PC-3 (cell line): ENCODE measurements around the gene METAP1. TPM values are rescaled to one million over a fixed set of nuclear protein-coding genes. Genes with fewer than 3 reads are reported as not detected.

Experiments used
- ATAC-seq: fragments of 200-7000 bp; cut with Tn5 transposase; 2 replicates; pipeline ENCODE4 v1.9.1; 2020; ENCODE audit warnings: mild to moderate bottlenecking, moderate library complexity
- BruUV-seq: library from RNA; stranded (reverse); fragments of 400-500 nt; replicated peaks from 2 replicates; lab custom pipeline; 2021; lab: Mats Ljungman, UMichigan
- CTCF ChIA-PET: fragments of 300-600 bp; sonication (Branson Sonifier 250); formaldehyde crosslinking; loops from one replicate; lab custom pipeline; 2022; ENCODE audit warnings: antibody characterized with exemption; lab: Charles Lee
- POLR2A ChIA-PET: fragments of 300-600 bp; sonication (Branson Sonifier 250); formaldehyde crosslinking; loops from one replicate; lab custom pipeline; 2022; ENCODE audit warnings: antibody characterized with exemption; ENCODE audit not compliant: unreplicated experiment; lab: Charles Lee
- DNase-seq: peaks from one replicate; pipeline ENCODE4 v3.0.0-alpha.2; 2015
- H2AFZ ChIP-seq: fragments of 300-600 bp; sonication (generic); 2 replicates; pipeline ENCODE4 v1.6.0; 2016; ENCODE audit warnings: antibody characterized with exemption, low read length
- H3F3A ChIP-seq: fragments of 300-600 bp; sonication (generic); one replicate; pipeline ENCODE4 v1.6.0; 2017; ENCODE audit warnings: antibody characterized with exemption, low read length, control low read depth, mild to moderate bottlenecking; ENCODE audit not compliant: unreplicated experiment
- H3K27ac ChIP-seq: fragments of 300-600 bp; sonication (generic); 2 replicates; pipeline ENCODE4 v1.5.1; 2016; ENCODE audit warnings: mild to moderate bottlenecking, low read length
- H3K27me3 ChIP-seq: fragments of 300-600 bp; sonication (generic); 2 replicates; pipeline ENCODE4 v1.6.1; 2016; ENCODE audit warnings: low read length, mixed read lengths
- H3K36me3 ChIP-seq: fragments of 300-600 bp; sonication (generic); 2 replicates; pipeline ENCODE4 v1.6.1; 2016; ENCODE audit warnings: low read depth, mixed run types, low read length, mixed read lengths
- H3K4me1 ChIP-seq: fragments of 300-600 bp; sonication (generic); 2 replicates; pipeline ENCODE4 v1.5.1; 2016; ENCODE audit warnings: low read length; ENCODE audit not compliant: insufficient read depth
- H3K4me2 ChIP-seq: fragments of 300-600 bp; sonication (generic); 2 replicates; pipeline ENCODE4 v1.6.0; 2016; ENCODE audit warnings: low read length
- H3K4me3 ChIP-seq: fragments of 300-600 bp; sonication (generic); 2 replicates; pipeline ENCODE4 v1.5.1; 2016; ENCODE audit warnings: mild to moderate bottlenecking, low read length, mixed read lengths
- H3K79me2 ChIP-seq: fragments of 300-600 bp; sonication (generic); 2 replicates; pipeline ENCODE4 v1.6.1; 2017; ENCODE audit warnings: low read length, mixed read lengths
- H3K9ac ChIP-seq: fragments of 300-600 bp; sonication (generic); 2 replicates; pipeline ENCODE4 v1.6.0; 2016; ENCODE audit warnings: mild to moderate bottlenecking, low read length
- H3K9me2 ChIP-seq: fragments of 300-600 bp; sonication (generic); replicated peaks from 2 replicates; pipeline ENCODE4 v1.6.1; 2016; ENCODE audit warnings: mixed run types, low read length, mixed read lengths
- H3K9me3 ChIP-seq: fragments of 300-600 bp; sonication (generic); 2 replicates; pipeline ENCODE4 v1.6.1; 2016; ENCODE audit warnings: low read length, mixed read lengths
- H4K20me1 ChIP-seq: fragments of 300-600 bp; sonication (generic); 2 replicates; pipeline ENCODE4 v1.6.1; 2016; ENCODE audit warnings: low read length, mixed read lengths
- EZH2 ChIP-seq: fragments of 300-600 bp; sonication (generic); IDR thresholded peaks from one replicate; pipeline ENCODE4 v1.6.1; 2017; ENCODE audit warnings: antibody characterized with exemption, mild to moderate bottlenecking, low read length; ENCODE audit not compliant: unreplicated experiment
- EZH2phosphoT487 ChIP-seq: fragments of 300-600 bp; sonication (generic); IDR thresholded peaks from 2 replicates; pipeline ENCODE4 v1.6.1; 2018; ENCODE audit warnings: mild to moderate bottlenecking, antibody characterized with exemption, low read length, borderline replicate concordance
- intact Hi-C: fragments of 100-400 bp; cut with micrococcal nuclease; formaldehyde crosslinking; loops from 2 replicates; pipeline ENCODE4 v1.9.0; 2023
- total RNA-seq: library from RNA; depleted of rRNA; stranded (reverse); fragments of >200 nt; gene quantifications from 2 replicates; pipeline ENCODE4 v1.2.3, GENCODE V29; 2014
- TF ChIP-seq, protein P1 (sequence below): fragments of 300-600 bp; sonication (generic); conservative IDR thresholded peaks from 2 replicates; pipeline ENCODE4 v1.5.1; 2017; ENCODE audit warnings: antibody characterized with exemption, low read depth, mild to moderate bottlenecking, low read length

METAP1 gene
- total RNA-seq, 1 experiment from 2014 or later, result 53.9 TPM

DNA sequence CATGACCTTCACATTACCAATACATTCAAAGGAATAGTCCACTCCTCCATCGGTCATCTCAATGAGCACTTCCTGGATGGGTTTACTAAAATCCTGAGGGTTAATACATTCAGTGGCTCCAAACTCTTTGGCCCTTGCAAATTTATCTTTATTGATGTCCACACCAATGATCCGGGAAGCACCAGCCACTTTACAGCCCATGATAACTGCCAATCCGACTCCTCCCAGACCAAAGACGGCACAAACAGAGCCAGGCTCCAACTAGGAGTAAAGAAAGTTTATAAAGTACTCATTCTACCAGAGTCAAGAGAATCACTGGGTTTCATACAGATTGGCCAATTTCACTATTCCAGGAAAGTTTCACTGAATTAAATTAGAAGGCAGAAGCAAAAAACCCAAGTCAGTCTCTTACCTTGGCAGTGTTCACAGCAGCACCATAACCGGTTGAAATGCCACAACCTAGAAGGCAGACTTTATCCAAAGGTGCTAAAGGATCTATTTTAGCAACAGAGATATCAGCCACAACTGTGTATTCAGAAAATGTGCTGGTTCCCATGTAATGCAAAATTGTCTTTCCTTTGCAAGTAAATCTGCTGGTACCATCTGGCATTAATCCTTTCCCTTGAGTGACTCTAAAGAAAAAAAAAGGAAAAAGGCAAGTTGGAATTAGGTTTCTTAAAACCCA lies 80.9 kb downstream of the METAP1 start:
- intact Hi-C loops, result no loop called here
- Histone ChIP-seq H3K27me3 (no peaks in the 10 kb centered on the region), H3K4me2 (no peak overlapping the region), H3K79me2 (no peaks in the 10 kb centered on the region), H3K4me1 (peaks cover 5% of the 10 kb centered on the region; the same call in 1 of the 2 replicates), H3K9me2 (no peaks in the 10 kb centered on the region), H3K36me3 (peaks cover 37% of the 10 kb centered on the region), H3K27ac (no peak overlapping the region), H4K20me1 (no peaks in the 10 kb centered on the region), H3K9ac (no peak overlapping the region), H3F3A (no peaks in the 10 kb centered on the region), H2AFZ (no peak overlapping the region), H3K4me3 (no peak overlapping the region), H3K9me3 (no peaks in the 10 kb centered on the region)
- ATAC-seq (no peak), DNase-seq (no peak)
- BruUV-seq, result no TSS peak
- TF ChIP-seq EZH2phosphoT487 (no peak), EZH2 (no peak)
- TF ChIP-seq, protein P1, sequence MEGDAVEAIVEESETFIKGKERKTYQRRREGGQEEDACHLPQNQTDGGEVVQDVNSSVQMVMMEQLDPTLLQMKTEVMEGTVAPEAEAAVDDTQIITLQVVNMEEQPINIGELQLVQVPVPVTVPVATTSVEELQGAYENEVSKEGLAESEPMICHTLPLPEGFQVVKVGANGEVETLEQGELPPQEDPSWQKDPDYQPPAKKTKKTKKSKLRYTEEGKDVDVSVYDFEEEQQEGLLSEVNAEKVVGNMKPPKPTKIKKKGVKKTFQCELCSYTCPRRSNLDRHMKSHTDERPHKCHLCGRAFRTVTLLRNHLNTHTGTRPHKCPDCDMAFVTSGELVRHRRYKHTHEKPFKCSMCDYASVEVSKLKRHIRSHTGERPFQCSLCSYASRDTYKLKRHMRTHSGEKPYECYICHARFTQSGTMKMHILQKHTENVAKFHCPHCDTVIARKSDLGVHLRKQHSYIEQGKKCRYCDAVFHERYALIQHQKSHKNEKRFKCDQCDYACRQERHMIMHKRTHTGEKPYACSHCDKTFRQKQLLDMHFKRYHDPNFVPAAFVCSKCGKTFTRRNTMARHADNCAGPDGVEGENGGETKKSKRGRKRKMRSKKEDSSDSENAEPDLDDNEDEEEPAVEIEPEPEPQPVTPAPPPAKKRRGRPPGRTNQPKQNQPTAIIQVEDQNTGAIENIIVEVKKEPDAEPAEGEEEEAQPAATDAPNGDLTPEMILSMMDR, result no peak
- POLR2A ChIA-PET, result no interaction called here
- CTCF ChIA-PET, result no interaction called here

DNA sequence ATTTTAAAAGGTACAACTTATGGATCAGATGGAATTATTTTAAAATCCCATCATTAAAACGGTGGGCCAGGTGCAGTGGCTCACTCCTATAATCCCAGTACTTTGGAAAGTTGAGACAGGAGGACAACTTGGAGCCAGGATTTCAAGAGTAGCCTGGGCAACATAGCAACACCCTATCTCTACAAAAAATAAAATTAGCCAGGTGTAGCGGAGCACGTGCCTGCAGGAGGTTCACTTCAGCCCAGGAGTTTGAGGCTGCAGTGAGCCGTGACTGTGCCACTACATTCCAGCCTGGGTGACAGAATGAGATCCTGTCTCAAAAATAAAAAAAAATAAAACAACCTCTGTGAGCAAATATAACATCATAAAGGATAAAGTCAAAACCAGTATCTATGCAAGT lies 81.7 kb downstream of the METAP1 start:
- no peak for TF ChIP-seq EZH2phosphoT487
- TF ChIP-seq, protein P1, result no peak
- no peak for TF ChIP-seq EZH2
- Histone ChIP-seq H3K36me3 (peaks cover 45% of the 10 kb centered on the region), H3F3A (no peaks in the 10 kb centered on the region), H3K4me2 (no peak overlapping the region), H4K20me1 (no peaks in the 10 kb centered on the region), H3K27ac (no peak overlapping the region), H3K4me3 (no peak overlapping the region), H3K4me1 (peaks cover 5% of the 10 kb centered on the region; the same call in 1 of the 2 replicates), H3K79me2 (no peaks in the 10 kb centered on the region), H3K9me3 (no peaks in the 10 kb centered on the region), H3K27me3 (no peaks in the 10 kb centered on the region), H3K9ac (no peak overlapping the region), H2AFZ (no peak overlapping the region), H3K9me2 (no peaks in the 10 kb centered on the region)
- no peak for DNase-seq
- CTCF ChIA-PET, result no interaction called here
- POLR2A ChIA-PET, result no interaction called here
- intact Hi-C loops, result no loop called here
- no peak for ATAC-seq
- no TSS peak for BruUV-seq

DNA sequence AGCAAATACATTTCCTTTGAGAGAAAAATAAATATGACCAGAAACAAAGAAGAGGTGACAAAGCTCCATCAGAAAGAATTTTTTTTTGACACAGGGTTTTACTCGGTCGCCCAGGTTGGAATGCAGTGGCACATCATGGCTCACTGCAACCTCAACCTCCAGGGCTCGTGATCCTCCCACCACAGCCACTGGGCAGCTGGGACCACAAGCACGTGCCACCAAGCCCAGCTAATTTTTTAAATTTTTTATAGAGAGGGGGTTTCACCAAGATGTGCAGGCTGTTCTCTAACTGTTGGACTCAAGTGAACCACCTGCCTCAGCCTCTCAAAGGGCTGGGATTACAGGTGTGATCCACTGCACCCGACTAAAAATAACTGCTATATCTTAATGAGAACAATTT lies 82.8 kb downstream of the METAP1 start:
- peaks cover 48% of the 10 kb centered on the region for H3K36me3 ChIP-seq
- intact Hi-C loops, result no loop called here
- DNase-seq (no peak), ATAC-seq (no peak)
- H3K4me3 ChIP-seq, result no peak overlapping the region
- no peaks in the 10 kb centered on the region for H3K9me3 ChIP-seq
- H3K79me2 ChIP-seq, result no peaks in the 10 kb centered on the region
- no peaks in the 10 kb centered on the region for H3K9me2 ChIP-seq
- no TSS peak for BruUV-seq
- TF ChIP-seq EZH2, result no peak
- no peak for TF ChIP-seq EZH2phosphoT487
- TF ChIP-seq, protein P1, result no peak
- H3F3A ChIP-seq, result no peaks in the 10 kb centered on the region
- ChIA-PET CTCF (no interaction called here), POLR2A (no interaction called here)
- H3K27ac ChIP-seq, result no peak overlapping the region
- H2AFZ ChIP-seq, result no peak overlapping the region
- no peak overlapping the region for H3K4me2 ChIP-seq
- peaks cover 5% of the 10 kb centered on the region; the same call in 1 of the 2 replicates for H3K4me1 ChIP-seq
- no peaks in the 10 kb centered on the region for H3K27me3 ChIP-seq
- no peak overlapping the region for H3K9ac ChIP-seq
- H4K20me1 ChIP-seq, result no peaks in the 10 kb centered on the region
